Measurements from ENCODE around the gene CCDC88B.

CCDC88B gene

GRCh38 chr11:64379160-64379559, 39.2 kb downstream of the CCDC88B start:
- no peak overlapping the region for H3K27ac ChIP-seq
- no peak overlapping the region for H3K4me3 ChIP-seq
- H3K9ac ChIP-seq: no peak overlapping the region
- peak overlapping the region; percentile 77 for H3K4me2 ChIP-seq
- peaks cover 71% of the 10 kb centered on the region for H3K4me1 ChIP-seq
- no peaks in the 10 kb centered on the region for H4K20me1 ChIP-seq
- H3K36me3 ChIP-seq: no peaks in the 10 kb centered on the region
- H3K27me3 ChIP-seq: peaks cover 3% of the 10 kb centered on the region; the same call in 1 of the 2 replicates
- H3K9me3 ChIP-seq: no peaks in the 10 kb centered on the region
- no peak for TF ChIP-seq Cebpa-rat (IDR thresholded peaks at IDR 0.05)

- Histone ChIP-seq H3K4me3 (no peak overlapping the region), H3K27me3 (peaks cover 3% of the 10 kb centered on the region; the same call in 1 of the 2 replicates), H3K9ac (no peak overlapping the region), H3K36me3 (no peaks in the 10 kb centered on the region), H3K9me3 (no peaks in the 10 kb centered on the region), H3K27ac (no peak overlapping the region; the same call in 1 of the 2 replicates), H4K20me1 (no peaks in the 10 kb centered on the region), H3K4me2 (peak overlapping the region; percentile 90), H3K4me1 (peaks cover 71% of the 10 kb centered on the region)
- TF ChIP-seq Cebpa-rat (IDR thresholded peaks at IDR 0.05): no peak
Measured at GRCh38 chr11:64379817-64380709, 40.1 kb downstream of the CCDC88B start.

- Histone ChIP-seq H3K36me3 (no peaks in the 10 kb centered on the region), H3K9ac (no peak overlapping the region), H3K27me3 (peaks cover 3% of the 10 kb centered on the region; the same call in 1 of the 2 replicates), H3K4me2 (peak overlapping the region; percentile 90), H3K9me3 (no peaks in the 10 kb centered on the region), H3K4me1 (peaks cover 84% of the 10 kb centered on the region), H4K20me1 (no peaks in the 10 kb centered on the region), H3K27ac (no peak overlapping the region), H3K4me3 (no peak overlapping the region)
- TF ChIP-seq Cebpa-rat (IDR thresholded peaks at IDR 0.05): no peak
Measured at GRCh38 chr11:64381350-64381749, 41.3 kb downstream of the CCDC88B start.

- no peaks in the 10 kb centered on the region for H4K20me1 ChIP-seq
- H3K4me2 ChIP-seq: peak overlapping the region; percentile 90
- peaks cover 90% of the 10 kb centered on the region for H3K4me1 ChIP-seq
- H3K9me3 ChIP-seq: no peaks in the 10 kb centered on the region
- no peak overlapping the region for H3K4me3 ChIP-seq
- no peak overlapping the region for H3K27ac ChIP-seq
- H3K27me3 ChIP-seq: peaks cover 3% of the 10 kb centered on the region; the same call in 1 of the 2 replicates
- no peaks in the 10 kb centered on the region for H3K36me3 ChIP-seq
- no peak overlapping the region for H3K9ac ChIP-seq
- no peak for TF ChIP-seq Cebpa-rat (IDR thresholded peaks at IDR 0.05)
Measured at GRCh38 chr11:64382047-64382446, 42.0 kb downstream of the CCDC88B start.

- H3K9me3 ChIP-seq: no peaks in the 10 kb centered on the region
Measured at GRCh38 chr11:64382586-64382985, 42.6 kb downstream of the CCDC88B start.

GRCh38 chr11:64383580-64383979, 43.6 kb downstream of the CCDC88B start:
- Histone ChIP-seq H4K20me1 (no peaks in the 10 kb centered on the region), H3K36me3 (peaks cover 5% of the 10 kb centered on the region; the same call in 1 of the 2 replicates), H3K4me2 (peak overlapping the region; percentile 90), H3K9me3 (peaks cover 7% of the 10 kb centered on the region; the same call in 1 of the 2 replicates), H3K9ac (no peak overlapping the region), H3K4me3 (no peak overlapping the region), H3K4me1 (peaks cover 99% of the 10 kb centered on the region), H3K27ac (no peak overlapping the region), H3K27me3 (peaks cover 3% of the 10 kb centered on the region; the same call in 1 of the 2 replicates)
- TF ChIP-seq Cebpa-rat (IDR thresholded peaks at IDR 0.05): no peak

More at GRCh38 chr11:64382586-64382985, 42.6 kb downstream of the CCDC88B start:
- Histone ChIP-seq H3K4me2 (peak overlapping the region; percentile 90), H4K20me1 (no peaks in the 10 kb centered on the region), H3K27me3 (peaks cover 3% of the 10 kb centered on the region; the same call in 1 of the 2 replicates), H3K36me3 (no peaks in the 10 kb centered on the region), H3K9ac (0 out of 2 replicates have a peak overlapping the region, but pooled peaks have one; percentile 36), H3K27ac (no peak overlapping the region), H3K4me1 (peaks cover 95% of the 10 kb centered on the region), H3K4me3 (no peak overlapping the region)
- no peak for TF ChIP-seq Cebpa-rat (IDR thresholded peaks at IDR 0.05)

- peak overlapping the region; percentile 80 for H3K27ac ChIP-seq
- H3K9me3 ChIP-seq: peaks cover 11% of the 10 kb centered on the region; the same call in 1 of the 2 replicates
- no peak for TF ChIP-seq Cebpa-rat (IDR thresholded peaks at IDR 0.05)
- H4K20me1 ChIP-seq: no peaks in the 10 kb centered on the region
- H3K4me1 ChIP-seq: peaks cover 99% of the 10 kb centered on the region
- peak overlapping the region; percentile 90 for H3K4me2 ChIP-seq
- peaks cover 3% of the 10 kb centered on the region; the same call in 1 of the 2 replicates for H3K27me3 ChIP-seq
- H3K9ac ChIP-seq: no peak overlapping the region
- H3K36me3 ChIP-seq: peaks cover 11% of the 10 kb centered on the region; the same call in 1 of the 2 replicates
- no peak overlapping the region for H3K4me3 ChIP-seq
Measured at GRCh38 chr11:64384028-64384737, 44.2 kb downstream of the CCDC88B start.

- no peak for TF ChIP-seq Cebpa-rat (IDR thresholded peaks at IDR 0.05)
- H3K27me3 ChIP-seq: peaks cover 1% of the 10 kb centered on the region; the same call in 1 of the 2 replicates
- H3K9me3 ChIP-seq: peaks cover 21% of the 10 kb centered on the region
- H3K36me3 ChIP-seq: peaks cover 22% of the 10 kb centered on the region
- peak overlapping the region; percentile 1; the same call in 1 of the 2 replicates for H3K4me3 ChIP-seq
- H4K20me1 ChIP-seq: no peaks in the 10 kb centered on the region
- peak overlapping the region; percentile 58 for H3K9ac ChIP-seq
- H3K27ac ChIP-seq: peak overlapping the region; percentile 80
- H3K4me2 ChIP-seq: peak overlapping the region; percentile 90
- H3K4me1 ChIP-seq: peaks cover 95% of the 10 kb centered on the region
Measured at GRCh38 chr11:64384981-64385944, 45.3 kb downstream of the CCDC88B start.

All from BLaER1 (cell line).